Endodermal cell (in vitro differentiated cells): ENCODE results near the gene SCN8A. TPM values are rescaled to one million over a fixed set of nuclear protein-coding genes. Genes with fewer than 3 reads are reported as not detected.

Experiments
- DNase-seq: peaks from one replicate; pipeline ENCODE4 v3.0.0-alpha.2; 2017
- H3K27ac ChIP-seq: 2 replicates; pipeline ENCODE4 v1.5.1; 2013; ENCODE audit warnings: mild to moderate bottlenecking, low read depth, low read length, moderate library complexity
- H3K27me3 ChIP-seq: 2 replicates; pipeline ENCODE4 v1.6.1; 2013; ENCODE audit warnings: mild to moderate bottlenecking, low read length, moderate library complexity; ENCODE audit not compliant: insufficient read depth, control insufficient read depth, poor library complexity, severe bottlenecking
- H3K36me3 ChIP-seq: 2 replicates; pipeline ENCODE4 v1.7.0; 2013; ENCODE audit warnings: mild to moderate bottlenecking, low read length, moderate library complexity; ENCODE audit not compliant: control insufficient read depth, insufficient read depth
- H3K4me1 ChIP-seq: one replicate; pipeline ENCODE4 v1.7.0; 2013; ENCODE audit warnings: low read length; ENCODE audit not compliant: control insufficient read depth, insufficient read depth
- H3K4me3 ChIP-seq: 2 replicates; pipeline ENCODE4 v1.5.1; 2013; ENCODE audit warnings: mild to moderate bottlenecking, low read length, moderate library complexity
- H3K9ac ChIP-seq: 2 replicates; pipeline ENCODE4 v1.6.1; 2013; ENCODE audit warnings: mild to moderate bottlenecking, low read length, moderate library complexity; ENCODE audit not compliant: poor library complexity, severe bottlenecking; ENCODE audit errors: extremely low read depth
- H3K9me3 ChIP-seq: 2 replicates; pipeline ENCODE4 v1.6.1; 2013; ENCODE audit warnings: mild to moderate bottlenecking, low read length, moderate library complexity; ENCODE audit not compliant: control insufficient read depth
- H3K27ac Mint-ChIP-seq: 2 replicates; pipeline ENCODE4 v1.8.0; 2020; ENCODE audit warnings: mixed read lengths
- H3K27me3 Mint-ChIP-seq: 2 replicates; pipeline ENCODE4 v1.8.0; 2021; ENCODE audit warnings: mild to moderate bottlenecking, mixed read lengths; ENCODE audit not compliant: insufficient read depth
- H3K36me3 Mint-ChIP-seq: 2 replicates; pipeline ENCODE4 v1.8.0; 2020; ENCODE audit warnings: low read depth, mixed read lengths
- H3K4me1 Mint-ChIP-seq: 2 replicates; pipeline ENCODE4 v1.8.0; 2020; ENCODE audit warnings: mixed read lengths
- H3K4me3 Mint-ChIP-seq: 2 replicates; pipeline ENCODE4 v1.8.0; 2020; ENCODE audit warnings: mild to moderate bottlenecking, moderate library complexity, mixed read lengths
- H3K9me3 Mint-ChIP-seq: 2 replicates; pipeline ENCODE4 v1.8.0; 2020; ENCODE audit warnings: mild to moderate bottlenecking, mixed read lengths
- WGBS, 2 experiments: methylation state at CpG; one replicate each; pipeline versions ENCODE4 v1.1.5 to v1.1.7; 2013; ENCODE audit warnings: missing lambda C conversion rate in 2 of 2, mixed read lengths in 1 of 2; ENCODE audit not compliant: insufficient coverage in 1 of 2, insufficient read length in 1 of 2; 5-methylcytosine and 5-hydroxymethylcytosine counted together
- total RNA-seq, 2 donors: library from RNA; stranded (reverse); fragmentation: NEBNext Ultra II Directional in 1 of 2; extraction: Animal tissue kit (Norgen Biotek cat#: 25700) in 1 of 2; gene quantifications; 2 replicates in 1 of 2; 3 replicates in 1 of 2; pipeline ENCODE4 v1.2.1, GENCODE V29; 2021
- TF ChIP-seq, protein P1 (sequence below): fragments of 200-600 bp; sonication (generic); conservative IDR thresholded peaks from 2 replicates; pipeline ENCODE4 v1.5.0; 2021; ENCODE audit warnings: antibody characterized with exemption, mild to moderate bottlenecking

The SCN8A gene
- total RNA-seq, 2 donors from 2014 or later = 9.5 to 9.7 TPM

GRCh38 chr12:51726931-51727330 is 135.9 kb downstream of the SCN8A start:
- Histone ChIP-seq H3K4me1 (no peaks in the 10 kb centered on the region), H3K27ac (no peak overlapping the region), H3K36me3 (no peaks in the 10 kb centered on the region), H3K9ac (no peak overlapping the region), H3K9me3 (peaks cover 2% of the 10 kb centered on the region), H3K27me3 (no peaks in the 10 kb centered on the region), H3K4me3 (no peak overlapping the region)
- TF ChIP-seq, protein P1, sequence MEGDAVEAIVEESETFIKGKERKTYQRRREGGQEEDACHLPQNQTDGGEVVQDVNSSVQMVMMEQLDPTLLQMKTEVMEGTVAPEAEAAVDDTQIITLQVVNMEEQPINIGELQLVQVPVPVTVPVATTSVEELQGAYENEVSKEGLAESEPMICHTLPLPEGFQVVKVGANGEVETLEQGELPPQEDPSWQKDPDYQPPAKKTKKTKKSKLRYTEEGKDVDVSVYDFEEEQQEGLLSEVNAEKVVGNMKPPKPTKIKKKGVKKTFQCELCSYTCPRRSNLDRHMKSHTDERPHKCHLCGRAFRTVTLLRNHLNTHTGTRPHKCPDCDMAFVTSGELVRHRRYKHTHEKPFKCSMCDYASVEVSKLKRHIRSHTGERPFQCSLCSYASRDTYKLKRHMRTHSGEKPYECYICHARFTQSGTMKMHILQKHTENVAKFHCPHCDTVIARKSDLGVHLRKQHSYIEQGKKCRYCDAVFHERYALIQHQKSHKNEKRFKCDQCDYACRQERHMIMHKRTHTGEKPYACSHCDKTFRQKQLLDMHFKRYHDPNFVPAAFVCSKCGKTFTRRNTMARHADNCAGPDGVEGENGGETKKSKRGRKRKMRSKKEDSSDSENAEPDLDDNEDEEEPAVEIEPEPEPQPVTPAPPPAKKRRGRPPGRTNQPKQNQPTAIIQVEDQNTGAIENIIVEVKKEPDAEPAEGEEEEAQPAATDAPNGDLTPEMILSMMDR = no peak
- H3K4me1 Mint-ChIP-seq = no peaks in the 10 kb centered on the region
- H3K4me3 Mint-ChIP-seq = no peak overlapping the region
- no peak overlapping the region for H3K27ac Mint-ChIP-seq
- peaks cover 7% of the 10 kb centered on the region for H3K27me3 Mint-ChIP-seq
- peaks cover 10% of the 10 kb centered on the region for H3K36me3 Mint-ChIP-seq
- DNase-seq = no peak
- WGBS, 2 experiments = 77 to 90% methylated on average over 1 to 2 of the region's 2 CpGs
- peaks cover 3% of the 10 kb centered on the region for H3K9me3 Mint-ChIP-seq

DNA sequence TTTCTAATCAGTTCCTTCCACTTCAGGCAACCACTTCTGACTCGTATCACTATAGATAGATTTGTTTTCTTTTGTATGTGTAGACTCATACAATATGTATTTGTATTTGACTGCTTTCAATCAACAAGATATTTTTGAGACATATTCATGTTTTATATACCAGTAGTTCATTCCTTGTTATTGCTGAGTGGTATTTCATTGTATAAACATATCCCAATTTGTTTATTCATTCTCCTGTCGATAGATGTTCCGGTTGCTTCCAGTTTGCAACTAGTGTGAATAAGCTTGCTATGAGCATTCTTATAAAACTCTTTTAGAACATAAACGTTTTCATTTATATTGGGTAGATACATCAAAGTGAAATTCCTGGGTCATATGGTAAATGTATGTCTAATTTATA is 138.3 kb downstream of the SCN8A start:
- H3K4me1 Mint-ChIP-seq = no peaks in the 10 kb centered on the region
- H3K27ac Mint-ChIP-seq = no peak overlapping the region
- peaks cover 27% of the 10 kb centered on the region for H3K9me3 Mint-ChIP-seq
- no peaks in the 10 kb centered on the region for H3K4me1 ChIP-seq
- H3K36me3 Mint-ChIP-seq = peaks cover 12% of the 10 kb centered on the region
- no peaks in the 10 kb centered on the region for H3K36me3 ChIP-seq
- DNase-seq = no peak
- H3K9ac ChIP-seq = no peak overlapping the region
- peaks cover 23% of the 10 kb centered on the region for H3K9me3 ChIP-seq
- H3K27me3 ChIP-seq = no peaks in the 10 kb centered on the region
- no peak overlapping the region for H3K4me3 Mint-ChIP-seq
- WGBS, 2 experiments = 95% methylated on average over 3 of the region's 4 CpGs; no CpG with 5 or more reads in 1 of the 2 experiments
- H3K27ac ChIP-seq = no peak overlapping the region
- H3K4me3 ChIP-seq = no peak overlapping the region
- H3K27me3 Mint-ChIP-seq = peaks cover under 1% of the 10 kb centered on the region
- TF ChIP-seq, protein P1 = no peak

DNA sequence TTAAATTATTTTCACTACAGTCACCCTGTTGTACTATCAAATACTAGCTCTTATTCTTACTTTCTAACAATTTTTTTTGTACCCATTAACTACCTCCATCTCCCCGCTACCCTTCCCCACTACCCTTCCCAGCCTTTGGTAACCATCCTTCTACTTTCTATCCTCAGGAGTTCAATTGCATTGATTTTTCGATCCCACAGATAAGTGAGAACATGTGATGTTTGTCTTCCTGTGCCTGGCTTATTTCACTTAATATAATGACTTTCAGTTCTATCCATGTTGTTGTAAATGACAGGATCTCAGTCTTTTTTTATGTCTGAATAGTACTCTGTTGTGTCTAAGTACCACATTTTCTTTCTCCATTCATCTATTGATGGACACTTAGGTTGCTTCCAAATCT is 139.7 kb downstream of the SCN8A start:
- TF ChIP-seq, protein P1 = no peak
- Histone ChIP-seq H3K36me3 (no peaks in the 10 kb centered on the region), H3K9me3 (peaks cover 35% of the 10 kb centered on the region), H3K27me3 (no peaks in the 10 kb centered on the region), H3K9ac (no peak overlapping the region), H3K27ac (no peak overlapping the region), H3K4me3 (no peak overlapping the region), H3K4me1 (no peaks in the 10 kb centered on the region)
- no peak for DNase-seq
- Mint-ChIP-seq H3K36me3 (peaks cover 23% of the 10 kb centered on the region), H3K27ac (no peak overlapping the region), H3K4me3 (no peak overlapping the region), H3K4me1 (no peaks in the 10 kb centered on the region), H3K27me3 (peaks cover 3% of the 10 kb centered on the region), H3K9me3 (peaks cover 40% of the 10 kb centered on the region)
- WGBS, 2 experiments = 83 to 84% methylated on average over 1 to 2 of the region's 2 CpGs
